Body of pancreas (tissue), 4 donors: Measurements from ENCODE around the gene BRWD1. TPM values are rescaled to one million over a fixed set of nuclear protein-coding genes. Genes with fewer than 3 reads are reported as not detected.

Experiments used
- ATAC-seq: fragments of 150-250 bp; one replicate; pipeline ENCODE4 v1.9.1; 2016
- DNase-seq, 4 donors: peaks; one replicate each; pipeline ENCODE4 v3.0.0-alpha.2; 2019
- H3K27ac ChIP-seq, 4 donors: fragments of 200-600 bp; sonication (generic); 1 replicate in 3 of 4; 2 replicates in 1 of 4; pipeline versions ENCODE4 v1.5.1 to v1.6.1; 2016 to 2019; ENCODE audit warnings: mild to moderate bottlenecking in 1 of 4, mixed read lengths in 1 of 4, moderate library complexity in 1 of 4
- H3K27me3 ChIP-seq, 2 donors: fragments of 200-600 bp; sonication (generic); one replicate each; pipeline ENCODE4 v1.6.0; 2016; ENCODE audit warnings: mild to moderate bottlenecking in 1 of 2
- H3K36me3 ChIP-seq, 2 donors: fragments of 200-600 bp; sonication (generic); replicated peaks in 1 of 2; 2 replicates each; pipeline ENCODE4 v1.5.1; 2016; ENCODE audit warnings: low read depth in 2 of 2; ENCODE audit not compliant: insufficient read depth in 1 of 2
- H3K4me1 ChIP-seq: fragments of 200-600 bp; sonication (generic); one replicate; pipeline ENCODE4 v1.6.0; 2016
- H3K4me3 ChIP-seq, 2 donors: fragments of 200-600 bp; sonication (generic); 1 replicate in 1 of 2; 2 replicates in 1 of 2; pipeline ENCODE4 v1.5.1; 2016 to 2019
- H3K9me3 ChIP-seq, 3 donors: fragments of 200-600 bp; sonication (generic); 1 replicate in 2 of 3; 2 replicates in 1 of 3; pipeline ENCODE4 v1.5.1; 2016
- CTCF ChIP-seq, 7 experiments: fragments of 450-650 bp in 4 of 7; fragments of 200-600 bp in 3 of 7; sonication (generic) in 3 of 7; IDR thresholded peaks; one replicate each; pipeline ENCODE4 v1.5.1; 2016 to 2019; ENCODE audit warnings: antibody characterized with exemption in 7 of 7
- POLR2A ChIP-seq, 3 donors: fragments of 450-650 bp; IDR thresholded peaks; one replicate each; pipeline ENCODE4 v1.6.1; 2016; ENCODE audit warnings: antibody characterized with exemption in 3 of 3, mild to moderate bottlenecking in 2 of 3
- WGBS, 2 donors: methylation state at CpG; one replicate each; pipeline ENCODE4 v1.1.5; 2017; 5-methylcytosine and 5-hydroxymethylcytosine counted together
- intact Hi-C: fragments of 100-400 bp; cut with DNase I; formaldehyde crosslinking; loops from one replicate; pipeline ENCODE4 v1.15.1; 2023
- total RNA-seq, 2 donors: library from RNA; depleted of rRNA; stranded (reverse); fragments of >200 nt; gene quantifications; one replicate each; pipeline ENCODE4 v1.1.0, GENCODE V29; 2016

The BRWD1 gene
- total RNA-seq, 2 donors from 2014 or later = 53.7 to 75.2 TPM

DNA sequence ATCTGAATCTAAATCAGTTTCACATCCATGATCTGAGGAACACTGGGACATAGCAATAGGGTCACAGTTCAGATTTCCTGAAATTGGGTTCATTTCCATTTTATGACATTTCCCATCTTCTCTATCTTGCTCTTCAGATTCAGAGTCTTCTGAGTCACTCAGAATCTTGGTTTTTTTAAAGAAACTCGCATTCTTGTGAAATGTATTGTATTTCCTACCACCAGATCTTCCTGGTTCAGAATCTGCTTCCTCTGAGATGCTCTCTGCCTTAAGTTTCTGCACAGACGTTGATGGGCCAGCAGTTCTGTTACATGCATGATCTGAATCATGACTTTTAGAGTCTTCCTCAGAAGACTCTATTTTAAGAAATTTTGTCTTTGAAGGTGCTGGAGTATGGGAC, 114.6 kb downstream of the BRWD1 start:
- H3K4me3 ChIP-seq = no peak overlapping the region
- no peak overlapping the region for H3K27ac ChIP-seq
- no peaks in the 10 kb centered on the region for H3K27me3 ChIP-seq
- H3K36me3 ChIP-seq = peaks cover 11 to 32% of the 10 kb centered on the region in 2 donors
- intact Hi-C loops = no loop called here
- DNase-seq (no peak), ATAC-seq (no peak)
- WGBS, 2 donors = 62 to 72% methylated on average over 2 of the region's 2 CpGs
- no peaks in the 10 kb centered on the region for H3K4me1 ChIP-seq
- TF ChIP-seq POLR2A (IDR thresholded peaks at IDR 0.05) (no peak), CTCF (IDR thresholded peaks at IDR 0.05) (no peak)
- no peaks in the 10 kb centered on the region for H3K9me3 ChIP-seq

GRCh38 chr21:39197448-39198233, 115.8 kb downstream of the BRWD1 start:
- no peak overlapping the region for H3K4me3 ChIP-seq
- H3K9me3 ChIP-seq = no peaks in the 10 kb centered on the region
- DNase-seq (no peak), ATAC-seq (no peak)
- WGBS, 2 donors = 84 to 85% methylated on average over 5 of the region's 5 CpGs
- intact Hi-C loops = no loop called here
- no peaks in the 10 kb centered on the region for H3K27me3 ChIP-seq
- H3K27ac ChIP-seq = no peak overlapping the region
- no peaks in the 10 kb centered on the region for H3K4me1 ChIP-seq
- TF ChIP-seq POLR2A (IDR thresholded peaks at IDR 0.05) = no peak
- TF ChIP-seq CTCF (IDR thresholded peaks at IDR 0.05) = no peak
- H3K36me3 ChIP-seq = peaks cover 11 to 32% of the 10 kb centered on the region in 2 donors

DNA sequence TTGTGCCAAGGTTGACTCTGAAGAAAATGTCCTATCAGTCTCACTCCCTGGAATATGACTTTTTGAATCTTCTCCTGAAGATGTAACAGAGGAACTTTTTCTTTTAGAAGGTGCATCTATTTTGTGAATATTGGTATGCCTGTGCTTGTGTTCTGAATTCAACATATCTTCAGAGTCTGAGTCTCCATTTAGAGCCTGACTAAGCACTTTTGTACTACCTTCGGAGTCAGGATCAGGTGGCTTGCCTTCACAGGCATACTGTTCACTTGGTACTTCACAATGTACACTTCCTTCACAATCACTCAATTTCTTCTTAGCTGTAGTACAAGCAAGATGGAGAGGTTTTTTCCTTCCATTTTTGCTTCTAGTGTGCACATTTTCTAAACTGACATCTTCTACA, 116.6 kb downstream of the BRWD1 start:
- H3K4me3 ChIP-seq = no peak overlapping the region
- no peak overlapping the region for H3K27ac ChIP-seq
- WGBS, 2 donors = 90 to 100% methylated on average over 1 of the region's 1 CpG
- H3K27me3 ChIP-seq = no peaks in the 10 kb centered on the region
- intact Hi-C loops = no loop called here
- DNase-seq (no peak), ATAC-seq (no peak)
- no peak for TF ChIP-seq CTCF (IDR thresholded peaks at IDR 0.05)
- TF ChIP-seq POLR2A (IDR thresholded peaks at IDR 0.05) = no peak
- H3K9me3 ChIP-seq = no peaks in the 10 kb centered on the region
- peaks cover 11 to 28% of the 10 kb centered on the region in 2 donors for H3K36me3 ChIP-seq
- no peaks in the 10 kb centered on the region for H3K4me1 ChIP-seq

GRCh38 chr21:39196310-39196709, 117.1 kb downstream of the BRWD1 start:
- H3K4me3 ChIP-seq = no peak overlapping the region
- H3K36me3 ChIP-seq = peaks cover 11 to 26% of the 10 kb centered on the region in 2 donors
- 79 to 83% methylated on average over 7 of the region's 7 CpGs for WGBS, 2 donors
- H3K27ac ChIP-seq = no peak overlapping the region
- H3K27me3 ChIP-seq = no peaks in the 10 kb centered on the region
- ATAC-seq (no peak), DNase-seq (no peak)
- no peaks in the 10 kb centered on the region for H3K9me3 ChIP-seq
- TF ChIP-seq CTCF (IDR thresholded peaks at IDR 0.05) = no peak
- TF ChIP-seq POLR2A (IDR thresholded peaks at IDR 0.05) = no peak
- intact Hi-C loops = no loop called here
- no peaks in the 10 kb centered on the region for H3K4me1 ChIP-seq

GRCh38 chr21:39193380-39193779, 120.1 kb downstream of the BRWD1 start:
- TF ChIP-seq CTCF (IDR thresholded peaks at IDR 0.05) (no peak), POLR2A (IDR thresholded peaks at IDR 0.05) (no peak)
- no peak for DNase-seq
- intact Hi-C loops = no loop called here
- WGBS, 2 donors = 94 to 100% methylated on average over 1 of the region's 1 CpG
- peaks cover 2 to 13% of the 10 kb centered on the region in 2 donors for H3K36me3 ChIP-seq
- ATAC-seq = no peak
- H3K9me3 ChIP-seq = no peaks in the 10 kb centered on the region
- H3K27me3 ChIP-seq = no peaks in the 10 kb centered on the region
- no peaks in the 10 kb centered on the region for H3K4me1 ChIP-seq
- no peak overlapping the region for H3K27ac ChIP-seq
- H3K4me3 ChIP-seq = no peak overlapping the region
